ENCODE results near the gene MAML3.
A peak's percentile ranks its signal among the peaks of the same experiment; 100 is the strongest.
"Not testable (repeated sequence)": the region's sequence is repeated elsewhere in the genome, so short reads cannot be mapped to it uniquely, and the experiment has no call there.

Gene MAML3

DNA sequence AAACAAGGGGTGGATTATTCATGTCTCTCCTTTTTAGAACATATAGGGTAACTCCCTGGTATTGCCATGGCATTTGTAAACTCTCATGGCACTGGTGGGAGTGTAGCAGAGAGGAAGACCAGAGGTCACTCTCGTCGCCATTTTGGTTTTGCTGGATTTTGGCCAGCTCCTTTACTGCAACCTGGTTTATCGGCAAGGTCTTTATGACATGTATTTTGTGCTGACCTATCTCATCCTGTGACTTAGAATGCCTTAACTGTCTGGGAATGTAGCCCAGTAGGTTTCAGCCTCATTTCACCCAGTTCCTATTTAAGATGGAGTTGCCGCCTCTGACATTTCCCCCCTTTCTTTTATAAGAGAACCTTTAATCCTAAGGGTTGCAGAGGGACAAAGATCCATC is 442.5 kb downstream of the MAML3 start:
- DNase-seq = no peak

GRCh38 chr4:139710073-139710472 is 443.9 kb downstream of the MAML3 start:
- DNase-seq = peak; percentile 3

GRCh38 chr4:139709660-139710059 is 444.3 kb downstream of the MAML3 start:
- no peak for DNase-seq

- DNase-seq = peak; percentile 14
These were observed 449.0 kb downstream of the MAML3 start for GRCh38 chr4:139704915-139705485.

- no peak for DNase-seq
These were observed 453.4 kb downstream of the MAML3 start for GRCh38 chr4:139700568-139700967.

GRCh38 chr4:139698167-139698925 is 455.6 kb downstream of the MAML3 start:
- not testable (repeated sequence) for DNase-seq

- DNase-seq = no peak
These were observed 457.5 kb downstream of the MAML3 start for GRCh38 chr4:139696491-139696890.

DNA sequence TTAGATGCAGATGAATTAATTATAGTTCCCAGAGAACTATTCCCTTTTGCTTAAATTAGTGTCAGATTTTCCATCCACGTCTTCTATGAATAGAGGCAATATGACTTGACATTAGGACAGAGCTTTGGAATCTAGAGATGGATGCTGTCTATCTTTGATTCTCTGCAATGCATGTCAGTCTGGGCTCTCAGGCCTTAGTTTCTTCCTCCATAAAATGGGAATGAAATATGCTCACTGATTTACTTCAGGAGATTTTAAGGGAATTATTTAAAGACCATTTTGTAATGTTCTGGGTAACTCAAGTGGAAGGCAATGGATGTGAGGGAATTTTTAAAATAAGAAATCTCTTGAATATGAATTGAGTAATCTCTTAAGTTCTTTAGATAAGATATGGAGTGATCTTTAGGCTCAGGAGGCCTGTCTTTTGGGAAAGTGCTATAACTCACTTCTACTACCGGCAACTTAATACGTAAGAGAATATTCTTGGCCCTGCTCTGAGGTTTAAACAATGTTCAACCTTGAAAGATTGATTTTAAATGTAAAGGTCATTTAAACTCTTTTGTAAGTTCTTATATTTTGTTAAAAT is 459.4 kb downstream of the MAML3 start:
- DNase-seq = no peak

DNA sequence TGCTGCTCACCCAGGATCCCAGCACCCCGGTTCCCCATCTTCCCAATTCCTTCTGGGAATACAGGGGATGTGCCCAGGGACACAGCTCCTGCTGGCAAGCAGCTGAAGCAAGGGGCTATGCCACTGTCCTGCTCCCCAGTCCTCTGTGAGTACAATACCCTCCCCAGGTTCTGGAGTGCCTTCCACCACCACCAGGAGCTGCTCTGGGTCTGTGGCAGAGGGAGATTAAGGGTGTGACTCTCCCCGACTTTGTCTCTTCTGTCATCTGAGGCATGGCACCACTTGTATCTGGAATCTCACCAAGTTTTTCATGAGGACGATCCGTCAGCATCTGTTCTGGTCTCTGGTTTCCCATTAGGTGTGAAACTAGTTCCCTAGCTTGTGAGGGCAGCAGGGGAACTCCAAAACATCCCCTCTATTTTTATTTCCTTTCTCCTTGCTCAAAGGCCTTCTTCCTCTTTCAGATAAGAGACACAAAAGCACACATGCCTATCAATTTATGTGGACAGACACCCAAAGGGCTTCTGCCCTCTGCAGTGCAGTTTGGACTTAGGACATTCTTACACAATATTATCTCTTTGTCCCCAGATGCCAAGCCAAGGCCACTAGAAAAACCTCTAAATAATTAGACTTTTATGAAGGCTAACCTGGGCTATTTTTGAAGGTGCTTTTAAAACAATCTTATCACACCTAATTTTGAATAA is 461.5 kb downstream of the MAML3 start:
- no peak for DNase-seq

DNA sequence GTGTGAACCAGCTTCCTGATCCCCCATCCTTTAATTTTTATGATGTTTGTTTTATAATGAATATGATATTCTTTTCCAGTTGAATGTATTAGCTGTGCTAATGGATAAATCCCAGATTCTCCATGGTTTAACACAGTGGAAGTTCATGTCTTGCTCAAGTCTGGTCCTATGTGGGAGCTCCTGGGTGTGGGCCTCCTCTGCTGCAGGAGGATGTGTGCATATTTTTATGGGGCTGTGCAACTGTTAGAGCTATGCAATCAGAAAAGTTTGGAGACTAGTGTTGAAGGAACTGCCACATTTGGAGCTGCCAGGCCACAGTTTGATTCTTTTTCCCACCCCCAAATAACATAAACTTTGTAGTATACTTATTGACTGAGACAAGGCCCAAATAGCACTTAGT is 463.6 kb downstream of the MAML3 start:
- DNase-seq = no peak

DNA sequence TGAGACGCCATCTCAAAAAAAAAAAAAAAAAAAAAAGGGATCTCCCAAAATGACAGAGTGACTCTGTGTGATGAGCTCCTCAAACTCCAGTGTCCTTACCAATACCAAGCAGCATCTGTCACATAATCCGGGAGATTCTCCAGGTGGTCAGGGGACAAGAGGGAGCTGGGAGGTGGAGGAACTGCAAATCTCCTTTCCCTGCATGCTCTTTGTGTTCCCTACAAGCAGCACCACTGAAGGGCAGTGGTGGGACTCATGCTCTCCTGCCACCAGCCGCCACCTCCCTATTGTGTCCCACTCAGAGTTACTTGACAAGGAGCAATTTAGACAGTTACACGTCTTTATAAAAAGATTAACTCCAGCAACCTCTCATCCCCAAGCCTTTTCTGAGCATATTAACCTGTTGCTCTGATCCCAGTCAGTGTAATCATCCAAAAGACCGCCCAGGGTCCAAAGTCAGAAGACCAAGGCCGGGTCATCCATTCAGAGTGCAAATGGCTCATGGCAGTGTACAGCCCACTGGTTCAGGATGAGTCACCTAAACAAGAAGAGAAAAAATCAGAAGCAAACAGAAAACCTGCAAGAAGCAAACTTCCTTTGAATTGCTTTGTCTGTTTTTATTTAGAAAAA is 464.8 kb downstream of the MAML3 start:
- no peak for DNase-seq

- DNase-seq = no peak
These were observed 467.0 kb downstream of the MAML3 start for GRCh38 chr4:139686988-139687387.

DNA sequence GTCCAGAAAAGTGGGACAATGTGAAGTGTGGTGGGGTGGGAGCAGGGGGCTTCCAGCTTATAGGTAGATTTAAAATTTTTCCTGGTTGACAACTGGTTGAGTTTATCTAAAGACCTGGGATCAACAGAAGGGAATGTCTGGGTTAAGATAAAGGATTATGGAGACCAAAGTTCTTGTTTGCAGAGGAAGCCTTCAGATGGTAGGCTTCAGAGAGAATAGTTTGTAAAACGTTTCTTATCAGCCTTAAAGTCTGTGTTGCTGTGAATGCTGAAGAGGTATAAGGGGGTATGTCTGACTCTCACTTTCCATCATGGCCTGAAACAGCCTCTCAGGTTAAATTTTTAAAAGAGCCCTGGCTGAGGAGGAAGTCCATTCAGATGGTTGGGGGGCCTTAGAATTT is 467.9 kb downstream of the MAML3 start:
- DNase-seq = no peak

DNA sequence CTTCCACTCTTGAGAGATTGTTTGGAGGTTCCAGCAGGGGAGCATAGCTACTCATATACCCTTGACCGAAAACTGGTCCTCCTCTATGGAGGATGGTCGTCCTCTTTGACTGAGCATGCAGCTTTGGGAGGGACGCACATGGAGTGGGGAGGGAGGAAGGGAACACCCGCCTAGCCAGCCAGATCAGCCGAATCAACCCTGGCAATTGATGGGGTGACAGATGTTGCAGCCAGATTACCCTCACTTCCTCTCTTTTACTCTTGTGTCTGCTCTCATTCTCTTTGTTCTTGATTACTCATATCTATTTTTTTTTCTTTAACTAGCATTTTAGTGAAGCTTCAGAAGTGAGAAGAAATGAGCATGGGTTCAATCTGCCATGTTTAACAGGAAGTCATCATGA is 468.8 kb downstream of the MAML3 start:
- DNase-seq = no peak

GRCh38 chr4:139684351-139684750 is 469.6 kb downstream of the MAML3 start:
- peak; percentile 44 for DNase-seq

DNA sequence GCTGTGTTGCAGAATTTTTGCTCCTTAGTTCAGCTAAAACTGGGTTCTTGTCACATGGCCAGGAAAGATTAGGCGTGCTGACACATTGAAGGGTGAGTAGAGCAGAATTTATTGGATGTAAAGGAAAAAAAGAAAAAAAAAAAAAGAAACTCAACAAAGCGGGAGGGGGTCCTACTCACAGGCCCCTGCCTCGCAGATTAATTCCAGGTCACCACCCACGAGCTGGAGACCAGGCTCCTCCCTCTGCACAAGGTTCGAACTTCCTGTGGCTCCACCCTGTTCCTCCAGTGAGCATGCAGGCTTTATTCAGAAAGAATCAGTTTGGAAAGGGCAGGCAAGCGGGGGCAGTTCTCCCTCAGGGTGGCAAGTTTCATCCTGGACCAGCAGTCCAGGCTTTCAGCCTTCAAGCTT is 471.2 kb downstream of the MAML3 start:
- DNase-seq = peak; percentile 26

DNA sequence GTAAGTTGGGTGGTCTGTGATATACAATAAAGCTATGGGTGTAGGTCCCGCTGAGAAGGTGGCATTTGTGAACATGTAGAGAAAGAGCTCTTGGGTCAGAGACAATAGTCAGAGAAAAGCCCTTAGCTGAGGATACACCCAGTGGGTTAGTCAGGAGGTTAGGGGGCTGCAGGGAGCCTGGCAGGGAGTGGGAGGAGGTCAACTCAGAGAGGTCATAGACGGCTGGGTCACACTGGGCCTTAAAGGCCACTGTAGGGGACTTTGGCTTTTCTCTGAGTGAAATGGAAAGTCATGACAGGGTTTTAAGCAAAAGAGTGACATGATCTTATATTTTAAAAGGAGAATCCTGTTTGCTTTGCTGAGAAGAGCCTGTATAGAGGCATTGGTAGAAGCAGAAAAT is 471.7 kb downstream of the MAML3 start:
- DNase-seq = no peak

DNA sequence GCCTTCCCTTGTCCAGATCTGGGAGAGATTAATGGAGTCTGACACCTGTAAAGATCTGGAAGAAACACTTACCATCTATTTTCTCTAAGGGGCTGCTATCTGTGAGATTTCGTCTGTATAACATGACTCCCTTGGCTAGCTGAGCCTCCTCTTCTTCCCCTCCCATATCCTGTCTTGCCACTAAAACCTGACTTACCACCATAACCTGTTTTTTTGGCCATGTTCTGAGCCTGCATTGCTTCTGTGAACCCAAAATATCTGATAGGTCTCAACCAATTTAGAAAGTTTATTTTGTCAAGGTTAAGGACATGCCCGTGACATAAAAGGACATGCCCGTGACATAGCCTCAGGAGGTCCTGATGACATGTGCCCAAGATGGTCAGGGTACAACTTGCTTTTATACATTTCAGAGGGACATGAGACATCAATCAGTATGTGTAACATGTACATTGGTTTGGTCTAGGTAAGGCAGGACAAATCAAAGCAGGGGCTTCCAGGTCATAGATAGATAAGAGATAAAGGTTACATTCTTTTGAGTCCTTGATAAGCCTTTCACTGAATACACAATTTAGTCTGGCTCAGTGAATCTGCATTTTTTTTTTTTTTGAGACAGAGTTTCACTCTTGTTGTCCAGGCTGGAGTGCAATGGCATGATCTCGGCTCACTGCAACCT is 476.9 kb downstream of the MAML3 start:
- DNase-seq = no peak

DNA sequence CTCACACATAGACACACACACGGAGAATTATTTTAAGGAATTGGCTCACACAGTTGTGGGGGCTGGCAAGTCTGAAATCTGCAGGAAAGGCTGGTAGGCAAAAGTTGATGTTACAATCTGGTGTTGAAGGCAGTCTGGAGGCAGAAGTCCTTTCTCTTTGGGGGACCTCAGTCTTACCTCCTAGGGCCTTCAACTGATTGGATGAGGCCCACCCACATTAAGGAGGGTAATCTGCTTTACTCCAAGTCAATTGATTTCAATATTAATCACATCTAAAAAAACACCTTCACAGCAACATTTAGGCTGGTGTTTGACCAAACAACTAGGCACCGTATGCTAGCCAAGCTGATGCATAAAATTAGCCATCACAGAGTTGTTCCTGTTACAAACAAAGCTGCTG is 477.6 kb downstream of the MAML3 start:
- no peak for DNase-seq

GRCh38 chr4:139675651-139676050 is 478.3 kb downstream of the MAML3 start:
- DNase-seq = no peak

DNA sequence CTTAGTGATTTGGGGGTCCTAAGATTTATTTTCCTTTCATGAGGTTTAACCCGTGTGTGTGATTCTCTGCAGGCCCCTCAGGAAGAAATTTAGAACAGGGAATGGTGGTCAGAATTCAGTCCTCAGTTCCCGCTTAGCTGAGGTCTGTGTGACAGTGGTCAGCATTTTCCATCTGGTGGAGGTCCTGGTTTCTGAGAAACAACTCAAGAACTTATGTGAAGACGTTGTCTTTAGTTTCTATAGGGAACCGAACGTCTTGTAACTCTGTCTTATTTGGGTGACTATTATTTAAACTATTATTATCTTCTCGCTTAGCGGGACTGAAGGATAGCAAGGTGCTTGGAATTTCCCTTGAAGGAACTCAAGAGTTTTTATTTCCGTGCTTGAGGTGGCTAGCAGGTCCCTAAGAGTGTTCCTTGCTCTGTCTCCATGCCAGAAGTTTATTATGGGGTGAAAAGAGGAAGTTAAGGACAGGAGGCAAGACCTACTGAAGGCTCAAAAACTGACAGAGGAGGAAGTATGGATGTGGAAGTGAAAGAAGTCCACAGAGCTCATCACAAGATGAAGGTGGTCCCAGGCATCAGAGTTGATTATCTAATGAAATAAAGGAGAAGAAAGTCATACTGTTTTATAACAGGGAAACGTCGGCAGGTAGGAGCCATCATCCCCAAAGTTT is 479.0 kb downstream of the MAML3 start:
- DNase-seq = no peak

- no peak for DNase-seq
These were observed 481.3 kb downstream of the MAML3 start for GRCh38 chr4:139672732-139673131.

Data from fibroblast of skin of right biceps (primary cell).